Spleen (tissue), 11 donors: ENCODE results near the gene SORBS1. TPM values are rescaled to one million over a fixed set of nuclear protein-coding genes. Genes with fewer than 3 reads are reported as not detected.

Experiments
- DNase-seq: peaks from one replicate; pipeline ENCODE4 v3.0.0-alpha.2; 2020
- H3K27ac ChIP-seq, 8 donors: fragments of 200-600 bp; sonication (generic) in 7 of 8; 1 replicate in 4 of 8; 2 replicates in 4 of 8; pipeline versions ENCODE4 v1.5.0 to v1.8.0; 2016 to 2021; ENCODE audit warnings: inconsistent platforms in 4 of 8, mild to moderate bottlenecking in 4 of 8, moderate library complexity in 1 of 8
- H3K27me3 ChIP-seq, 7 donors: fragments of 200-600 bp; sonication (generic) in 6 of 7; replicated peaks in 1 of 7; 1 replicate in 4 of 7; 2 replicates in 3 of 7; pipeline versions ENCODE4 v1.5.0 to v1.8.0; 2016 to 2021; ENCODE audit warnings: inconsistent platforms in 3 of 7, mild to moderate bottlenecking in 1 of 7
- H3K36me3 ChIP-seq, 6 donors: fragments of 200-600 bp; sonication (generic) in 5 of 6; 1 replicate in 4 of 6; 2 replicates in 2 of 6; pipeline versions ENCODE4 v1.5.0 to v1.8.0; 2016 to 2021; ENCODE audit warnings: inconsistent platforms in 2 of 6
- H3K4me1 ChIP-seq, 6 donors: fragments of 200-600 bp; sonication (generic) in 5 of 6; 1 replicate in 3 of 6; 2 replicates in 3 of 6; pipeline versions ENCODE4 v1.5.0 to v1.8.0; 2016 to 2021; ENCODE audit warnings: inconsistent platforms in 3 of 6
- H3K4me3 ChIP-seq, 8 donors: fragments of 200-600 bp; sonication (generic) in 7 of 8; 1 replicate in 4 of 8; 2 replicates in 4 of 8; pipeline versions ENCODE4 v1.5.0 to v1.8.0; 2016 to 2021; ENCODE audit warnings: inconsistent platforms in 4 of 8, mild to moderate bottlenecking in 4 of 8, moderate library complexity in 2 of 8
- H3K9me3 ChIP-seq, 8 donors: fragments of 200-600 bp; sonication (generic) in 7 of 8; 1 replicate in 4 of 8; 2 replicates in 4 of 8; pipeline versions ENCODE4 v1.5.0 to v1.8.0; 2016 to 2021; ENCODE audit warnings: inconsistent platforms in 4 of 8
- CTCF ChIP-seq, 11 experiments: fragments of 200-600 bp in 7 of 11; fragments of 450-650 bp in 4 of 11; sonication (generic) in 4 of 11; IDR thresholded peaks in 8 of 11; conservative IDR thresholded peaks in 3 of 11; 1 replicate in 7 of 11; 2 replicates in 4 of 11; pipeline versions ENCODE4 v1.4.0 to v1.8.0; 2016 to 2021; ENCODE audit warnings: antibody characterized with exemption in 11 of 11, inconsistent platforms in 4 of 11, mild to moderate bottlenecking in 1 of 11
- POLR2A ChIP-seq, 3 donors: fragments of 450-650 bp; IDR thresholded peaks; one replicate each; pipeline ENCODE4 v1.5.1; 2017; ENCODE audit warnings: antibody characterized with exemption in 3 of 3, mild to moderate bottlenecking in 1 of 3
- POLR2AphosphoS5 ChIP-seq, 3 donors: sonication (generic); formaldehyde crosslinking; IDR thresholded peaks; one replicate each; pipeline ENCODE4 v1.5.1; 2017; ENCODE audit warnings: antibody characterized with exemption in 3 of 3
- WGBS, 5 donors: extraction: QIAGEN DNeasy Blood & Tissue Kit in 3 of 5; methylation state at CpG; one replicate each; pipeline versions ENCODE4 v1.1.5 to v1.1.7; 2013 to 2018; 5-methylcytosine and 5-hydroxymethylcytosine counted together
- intact Hi-C: fragments of 100-400 bp; cut with DNase I; formaldehyde crosslinking; loops from one replicate; pipeline ENCODE4 v1.15.0; 2023; ENCODE audit warnings: low total_unique reads
- polyA plus RNA-seq, 3 donors: library from polyadenylated mRNA; stranded (reverse); fragments of 200-250 nt; gene quantifications; one replicate each; pipeline ENCODE4 v1.2.1, GENCODE V29; 2013
- total RNA-seq, 7 donors: library from RNA; depleted of rRNA in 3 of 7; stranded (reverse); fragments of >200 nt in 3 of 7; fragmentation: NEBNext Ultra II Directional in 4 of 7; extraction: Animal tissue kit (Norgen Biotek cat#: 25700) in 4 of 7; gene quantifications; one replicate each; pipeline versions ENCODE4 v1.1.0 to v1.2.1, GENCODE V29; 2016 to 2021
- donor health status: healthy with polysubstance abuse.
- donor health status: DM: no; HTN: no; CAD: no; lungs with moderate emphysema.
- donor health status: DM: no; HTN: no; CAD: no.
- donor health status: Bipolar disorder and iron deficiency.
- donor health status: healthy.
- donor health status: DM: no; HTN: no; CAD: no.
- donor health status: DM: yes; HTN: yes; CAD: no.

SORBS1 gene
- total and polyA plus RNA-seq, 10 donors = 2.8 to 30.8 (median 18.1) TPM

GRCh38 chr10:95267251-95267650, 293.9 kb downstream of the SORBS1 start:
- no peak for TF ChIP-seq CTCF (IDR thresholded peaks at IDR 0.05 in 8 of 11, conservative IDR thresholded peaks at IDR 0.05 in 3 of 11)
- TF ChIP-seq POLR2AphosphoS5 (IDR thresholded peaks at IDR 0.05) = no peak
- no peak for TF ChIP-seq POLR2A (IDR thresholded peaks at IDR 0.05)
- WGBS, 5 donors = 73 to 91% (median 87%) methylated on average over 3 of the region's 3 CpGs
- Histone ChIP-seq H3K27me3 (no peaks in the 10 kb centered on the region), H3K4me1 (peaks cover 19 to 64% (median 39%) of the 10 kb centered on the region in 6 donors), H3K36me3 (peaks cover 0 to 84% (median 21%) of the 10 kb centered on the region in 6 donors), H3K4me3 (no peak overlapping the region), H3K27ac (peak overlapping the region in 6 of 8 donors; percentile 72 to 86 (median 83)), H3K9me3 (no peaks in the 10 kb centered on the region)
- intact Hi-C loops = no loop called here
- no peak for DNase-seq

GRCh38 chr10:95266674-95267095, 294.5 kb downstream of the SORBS1 start:
- 60 to 78% (median 66%) methylated on average over 1 of the region's 1 CpG for WGBS, 5 donors
- DNase-seq = no peak
- H3K27ac ChIP-seq = peak overlapping the region in 6 of 8 donors; percentile 23 to 86 (median 79)
- H3K4me1 ChIP-seq = peaks cover 19 to 63% (median 38%) of the 10 kb centered on the region in 6 donors
- intact Hi-C loops = no loop called here
- no peaks in the 10 kb centered on the region for H3K27me3 ChIP-seq
- H3K4me3 ChIP-seq = no peak overlapping the region
- H3K36me3 ChIP-seq = peaks cover 0 to 89% (median 24%) of the 10 kb centered on the region in 6 donors
- H3K9me3 ChIP-seq = no peaks in the 10 kb centered on the region
- TF ChIP-seq POLR2AphosphoS5 (IDR thresholded peaks at IDR 0.05) (no peak), POLR2A (IDR thresholded peaks at IDR 0.05) (no peak), CTCF (IDR thresholded peaks at IDR 0.05 in 8 of 11, conservative IDR thresholded peaks at IDR 0.05 in 3 of 11) (no peak)

- intact Hi-C loops = no loop called here
- H3K9me3 ChIP-seq = no peaks in the 10 kb centered on the region
- WGBS, 5 donors = 85 to 97% (median 96%) methylated on average over 8 of the region's 8 CpGs
- H3K4me3 ChIP-seq = no peak overlapping the region
- peaks cover 0 to 89% (median 30%) of the 10 kb centered on the region in 6 donors for H3K36me3 ChIP-seq
- no peak for TF ChIP-seq POLR2AphosphoS5 (IDR thresholded peaks at IDR 0.05)
- TF ChIP-seq POLR2A (IDR thresholded peaks at IDR 0.05) = no peak
- TF ChIP-seq CTCF (IDR thresholded peaks at IDR 0.05 in 8 of 11, conservative IDR thresholded peaks at IDR 0.05 in 3 of 11) = no peak
- no peak for DNase-seq
- peak overlapping the region in 1 of 8 donors; percentile 85 for H3K27ac ChIP-seq
- peaks cover 19 to 73% (median 38%) of the 10 kb centered on the region in 6 donors for H3K4me1 ChIP-seq
- H3K27me3 ChIP-seq = no peaks in the 10 kb centered on the region
Observed at GRCh38 chr10:95265572-95265971, 295.6 kb downstream of the SORBS1 start.

GRCh38 chr10:95264227-95265051, 296.7 kb downstream of the SORBS1 start:
- intact Hi-C loops = no loop called here
- TF ChIP-seq CTCF (IDR thresholded peaks at IDR 0.05 in 8 of 11, conservative IDR thresholded peaks at IDR 0.05 in 3 of 11) (no peak), POLR2AphosphoS5 (IDR thresholded peaks at IDR 0.05) (no peak), POLR2A (IDR thresholded peaks at IDR 0.05) (no peak)
- no peak for DNase-seq
- H3K4me1 ChIP-seq = peaks cover 19 to 74% (median 38%) of the 10 kb centered on the region in 6 donors
- no peaks in the 10 kb centered on the region for H3K9me3 ChIP-seq
- peaks cover 0 to 89% (median 33%) of the 10 kb centered on the region in 6 donors for H3K36me3 ChIP-seq
- no peak overlapping the region for H3K4me3 ChIP-seq
- peak overlapping the region in 1 of 8 donors; percentile 26 for H3K27ac ChIP-seq
- H3K27me3 ChIP-seq = no peaks in the 10 kb centered on the region
- WGBS, 5 donors = 69 to 81% (median 79%) methylated on average over 6 of the region's 6 CpGs
